ENCODE data around the gene LCA5L.

The LCA5L gene

GRCh38 chr21:39363607-39364555 lies 81.7 kb downstream of the LCA5L start:
- no peak for DNase-seq
- in situ Hi-C loops (cut with HindIII; ENCODE audit: low pct_ligation_motif_present, low sequenced_read_pairs), result no loop called here

GRCh38 chr21:39362733-39363132 lies 82.8 kb downstream of the LCA5L start:
- H3K27ac ChIP-seq, result no peak overlapping the region
- in situ Hi-C loops (cut with HindIII; ENCODE audit: low pct_ligation_motif_present, low sequenced_read_pairs), result no loop called here
- DNase-seq, result no peak
- H3K27me3 ChIP-seq (replicated peaks), result no peaks in the 10 kb centered on the region
- no peak overlapping the region for H3K4me3 ChIP-seq (ENCODE audit: low read depth, low read length)
- no peaks in the 10 kb centered on the region for H3K36me3 ChIP-seq (replicated peaks)
- no peak for TF ChIP-seq CTCF (IDR thresholded peaks at IDR 0.05; ENCODE audit: low read depth, low read length, missing control alignments)

More at GRCh38 chr21:39363607-39364555, 81.7 kb downstream of the LCA5L start:
- Histone ChIP-seq H3K4me3 (ENCODE audit: low read depth, low read length) (no peak overlapping the region), H3K27ac (no peak overlapping the region), H3K36me3 (replicated peaks) (no peaks in the 10 kb centered on the region), H3K27me3 (replicated peaks) (no peaks in the 10 kb centered on the region)
- no peak for TF ChIP-seq CTCF (IDR thresholded peaks at IDR 0.05; ENCODE audit: low read depth, low read length, missing control alignments)

GRCh38 chr21:39359382-39359781 lies 86.2 kb downstream of the LCA5L start:
- no peak for TF ChIP-seq CTCF (IDR thresholded peaks at IDR 0.05; ENCODE audit: low read depth, low read length, missing control alignments)
- Histone ChIP-seq H3K4me3 (ENCODE audit: low read depth, low read length) (no peak overlapping the region), H3K27me3 (replicated peaks) (no peaks in the 10 kb centered on the region), H3K36me3 (replicated peaks) (no peaks in the 10 kb centered on the region), H3K27ac (no peak overlapping the region)
- in situ Hi-C loops (cut with HindIII; ENCODE audit: low pct_ligation_motif_present, low sequenced_read_pairs), result no loop called here
- DNase-seq, result no peak

All from brain microvascular endothelial cell (primary cell).